Skin epidermis (tissue), 12 donors: ENCODE measurements around the gene ARAP1.

Experiments
- H3K27ac ChIP-seq, 21 experiments: fragments of 200-600 bp; sonication (generic) in 11 of 21; one replicate each; pipeline ENCODE4 v1.5.0; 2020; ENCODE audit warnings: mild to moderate bottlenecking in 3 of 21, inconsistent platforms in 2 of 21, moderate library complexity in 2 of 21
- H3K4me3 ChIP-seq, 7 experiments: fragments of 200-600 bp; sonication (generic) in 2 of 7; one replicate each; pipeline ENCODE4 v1.5.0; 2020; ENCODE audit warnings: inconsistent platforms in 2 of 7, mild to moderate bottlenecking in 2 of 7, moderate library complexity in 1 of 7

ARAP1 gene

GRCh38 chr11:72695354-72695753 lies 56.9 kb downstream of the ARAP1 start:
- no peak overlapping the region for H3K27ac ChIP-seq
- H3K4me3 ChIP-seq, result no peak overlapping the region

- Histone ChIP-seq H3K27ac (no peak overlapping the region), H3K4me3 (no peak overlapping the region)
Measured at GRCh38 chr11:72693271-72693968, 58.8 kb downstream of the ARAP1 start.

GRCh38 chr11:72692498-72693237 lies 59.5 kb downstream of the ARAP1 start:
- H3K27ac ChIP-seq, result no peak overlapping the region
- no peak overlapping the region for H3K4me3 ChIP-seq

DNA sequence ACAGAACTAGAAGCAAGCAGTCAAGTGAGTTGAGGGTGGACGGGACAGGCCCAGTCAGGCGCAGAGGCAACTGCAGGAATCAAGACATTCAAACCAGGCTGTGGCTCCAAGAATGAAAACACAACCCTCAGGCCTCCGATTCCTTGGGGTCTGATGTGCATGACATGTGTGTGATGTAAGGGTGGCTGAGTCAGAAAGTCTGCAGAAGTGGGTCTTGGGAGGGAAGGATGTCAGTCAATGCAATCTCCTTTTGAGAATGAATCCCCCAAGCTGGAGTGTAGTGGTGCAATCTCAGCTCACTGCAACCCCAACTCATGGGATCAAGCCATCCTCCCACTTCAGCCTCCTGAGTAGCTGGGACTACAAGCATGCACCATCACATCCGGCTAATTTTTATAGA lies 62.0 kb downstream of the ARAP1 start:
- H3K27ac ChIP-seq, result no peak overlapping the region
- no peak overlapping the region for H3K4me3 ChIP-seq

- Histone ChIP-seq H3K27ac (peak overlapping the region in 7 of 21 experiments; percentile 16 to 72 (median 34)), H3K4me3 (no peak overlapping the region)
Measured at GRCh38 chr11:72688929-72689328, 63.3 kb downstream of the ARAP1 start.

- Histone ChIP-seq H3K4me3 (no peak overlapping the region), H3K27ac (peak overlapping the region in 8 of 21 experiments; percentile 20 to 72 (median 40))
Measured at GRCh38 chr11:72688486-72688885, 63.7 kb downstream of the ARAP1 start.

DNA sequence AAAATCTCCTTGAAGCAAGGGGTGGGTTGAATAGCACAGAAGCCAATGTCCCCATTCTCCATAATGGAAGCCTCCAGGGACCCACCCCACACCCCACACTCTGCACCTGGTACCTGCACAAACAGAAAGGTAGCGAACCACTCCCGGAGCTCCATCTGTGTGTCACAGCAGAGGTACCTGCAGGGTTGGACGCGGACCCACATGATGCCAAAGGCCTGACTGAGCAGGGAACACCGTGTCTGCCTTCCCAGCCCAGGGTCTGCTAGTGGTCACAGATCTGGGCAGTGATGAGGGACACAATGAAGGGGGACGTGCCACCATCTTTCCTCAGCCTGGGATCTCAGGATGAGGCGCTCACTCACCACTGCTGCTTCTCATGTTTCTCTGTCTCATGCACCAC lies 64.9 kb downstream of the ARAP1 start:
- peak overlapping the region in 14 of 21 experiments; percentile 4 to 82 (median 69) for H3K27ac ChIP-seq
- no peak overlapping the region for H3K4me3 ChIP-seq

DNA sequence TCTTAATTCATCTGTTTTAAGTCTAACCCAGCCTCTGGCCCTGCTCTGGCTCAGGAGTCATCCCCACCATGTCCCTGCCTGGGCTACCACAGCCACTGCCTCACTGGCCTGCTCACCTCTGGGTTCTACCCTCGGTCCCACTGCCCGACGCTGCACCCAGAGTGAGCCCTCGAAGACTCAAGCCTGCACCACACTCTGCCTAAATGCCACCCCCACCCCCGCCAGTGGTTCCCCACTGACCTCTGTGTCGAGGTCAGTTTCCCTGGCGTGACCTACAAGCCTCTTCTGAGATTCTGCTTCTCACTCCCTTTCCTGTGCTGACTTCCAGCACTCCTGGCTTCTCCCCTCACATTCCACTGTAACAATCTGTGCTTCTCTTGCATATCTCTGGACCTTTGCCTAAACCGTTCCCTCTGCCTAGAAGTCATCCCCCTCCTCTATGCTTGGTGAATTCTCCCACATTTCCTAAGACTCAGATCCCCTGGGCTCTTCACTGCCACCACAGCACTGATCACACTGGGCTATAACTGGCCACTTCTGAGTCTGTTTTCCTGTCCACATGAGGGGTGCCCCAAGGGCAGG lies 65.5 kb downstream of the ARAP1 start:
- H3K27ac ChIP-seq, result peak overlapping the region in 17 of 21 experiments; percentile 19 to 82 (median 68)
- no peak overlapping the region for H3K4me3 ChIP-seq

GRCh38 chr11:72685560-72686480 lies 66.4 kb downstream of the ARAP1 start:
- H3K4me3 ChIP-seq, result no peak overlapping the region
- peak overlapping the region in 20 of 21 experiments; percentile 42 to 82 (median 70) for H3K27ac ChIP-seq

DNA sequence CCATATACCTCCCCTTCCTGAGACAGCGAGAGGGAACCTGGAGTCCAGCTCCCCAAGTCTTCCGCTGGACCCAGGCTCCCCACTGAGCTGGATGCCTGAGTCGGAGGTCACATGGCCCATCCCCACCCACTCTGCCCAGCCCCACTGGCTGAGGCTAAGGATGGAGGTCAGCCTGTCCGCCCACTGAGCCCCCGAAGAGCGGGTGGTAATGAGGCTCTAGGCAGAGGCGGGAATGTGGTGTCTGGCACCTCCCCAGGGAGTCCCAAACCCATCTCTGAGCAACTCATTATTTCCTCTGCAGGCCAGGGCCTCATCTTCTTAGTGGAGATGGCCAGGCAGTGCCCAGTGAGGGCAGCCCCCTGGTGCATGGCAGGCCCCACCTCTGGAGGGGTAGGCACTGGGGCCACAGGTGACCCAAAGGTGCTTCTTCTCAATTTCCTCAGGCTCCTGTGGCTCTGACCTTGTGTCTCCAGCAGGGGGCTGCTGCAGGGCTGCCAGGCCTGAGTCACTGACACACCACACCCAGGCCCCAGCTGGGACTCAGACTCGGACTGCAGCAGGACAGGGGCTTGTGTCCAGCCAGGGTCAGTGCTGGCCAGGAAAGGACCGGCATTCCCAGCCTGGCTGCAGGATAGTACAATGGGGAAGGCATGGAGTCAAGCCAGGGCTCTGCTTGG lies 67.8 kb downstream of the ARAP1 start:
- H3K27ac ChIP-seq, result peak overlapping the region in 13 of 21 experiments; percentile 5 to 82 (median 76)

DNA sequence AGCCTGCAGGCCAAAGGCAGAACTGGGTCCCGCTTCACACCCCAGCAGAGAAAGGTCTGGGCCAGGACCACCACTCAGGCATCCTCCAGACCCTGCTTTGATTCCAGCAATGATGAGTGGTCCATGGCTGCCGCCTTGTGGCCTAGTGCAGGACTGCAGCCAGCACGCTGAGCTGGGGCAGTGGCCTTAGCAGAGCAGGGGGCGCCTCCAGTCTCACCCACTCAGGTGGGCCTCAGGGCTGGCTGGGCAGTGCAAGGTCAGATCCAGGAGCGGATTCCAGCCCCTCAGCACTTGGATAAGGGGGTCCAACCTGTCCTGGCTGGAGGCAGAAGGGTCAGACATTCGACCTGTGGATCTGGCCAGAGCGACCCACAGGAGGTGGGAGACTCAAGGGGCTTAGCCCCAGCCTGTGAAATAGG lies 68.4 kb downstream of the ARAP1 start:
- peak overlapping the region in 3 of 21 experiments; percentile 5 to 82 (median 75) for H3K27ac ChIP-seq
- no peak overlapping the region for H3K4me3 ChIP-seq

More for the DNA sequence above, 67.8 kb downstream of the ARAP1 start:
- no peak overlapping the region for H3K4me3 ChIP-seq

- Histone ChIP-seq H3K4me3 (no peak overlapping the region), H3K27ac (no peak overlapping the region)
Measured at GRCh38 chr11:72682858-72683243, 69.4 kb downstream of the ARAP1 start.

DNA sequence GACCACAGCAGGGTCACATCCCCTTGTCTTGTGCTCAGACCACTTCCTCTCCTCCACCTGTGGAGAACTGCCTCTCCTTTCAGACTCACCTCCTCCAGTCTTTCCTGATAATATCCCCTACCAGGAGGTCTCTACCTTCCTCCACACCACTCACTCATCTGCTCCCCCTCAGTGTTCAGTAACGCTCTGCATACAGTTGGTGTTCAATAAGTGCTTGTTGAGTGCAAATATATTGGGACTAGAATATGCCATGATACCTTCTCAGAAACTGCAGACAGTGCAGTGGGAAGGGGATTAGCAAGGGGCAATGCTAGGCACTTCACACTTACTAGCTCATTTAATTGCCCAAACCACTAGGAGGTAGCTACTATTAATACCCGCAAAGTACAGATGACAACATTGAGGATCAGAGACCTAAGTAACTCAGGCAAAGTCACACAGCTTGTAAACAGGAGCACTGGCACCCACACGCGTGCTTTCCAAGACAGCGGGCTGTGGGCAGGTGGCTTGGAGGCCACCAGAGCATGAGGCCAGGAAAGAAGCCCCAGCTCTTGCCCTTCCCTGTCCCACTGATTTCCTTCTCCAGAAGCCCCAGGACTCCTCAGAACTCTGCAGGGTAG lies 69.9 kb downstream of the ARAP1 start:
- H3K4me3 ChIP-seq, result no peak overlapping the region
- no peak overlapping the region for H3K27ac ChIP-seq

GRCh38 chr11:72681226-72682153 lies 70.7 kb downstream of the ARAP1 start:
- no peak overlapping the region for H3K4me3 ChIP-seq
- no peak overlapping the region for H3K27ac ChIP-seq

GRCh38 chr11:72680624-72681158 lies 71.5 kb downstream of the ARAP1 start:
- Histone ChIP-seq H3K27ac (no peak overlapping the region), H3K4me3 (no peak overlapping the region)

GRCh38 chr11:72679869-72680268 lies 72.3 kb downstream of the ARAP1 start:
- Histone ChIP-seq H3K4me3 (no peak overlapping the region), H3K27ac (no peak overlapping the region)

- H3K4me3 ChIP-seq, result no peak overlapping the region
- no peak overlapping the region for H3K27ac ChIP-seq
Measured at GRCh38 chr11:72678524-72678923, 73.7 kb downstream of the ARAP1 start.
